Neural cell (in vitro differentiated cells): ENCODE results near the gene IWS1. TPM values are rescaled to one million over a fixed set of nuclear protein-coding genes. Genes with fewer than 3 reads are reported as not detected.
"Not testable (repeated sequence)": the region's sequence is repeated elsewhere in the genome, so short reads cannot be mapped to it uniquely, and the experiment has no call there.

ENCODE experiments used
- H2AFZ ChIP-seq: fragments of 200-600, 300-800 bp; sonication (generic), shearing (Covaris generic); 2 replicates; pipeline ENCODE4 v1.6.0; 2014; ENCODE audit warnings: low read depth, mild to moderate bottlenecking, antibody characterized with exemption, low read length, moderate library complexity
- H3F3A ChIP-seq: fragments of 200-600 bp; shearing (Covaris generic); 2 replicates; pipeline ENCODE4 v1.6.1; 2016; ENCODE audit warnings: mild to moderate bottlenecking, moderate library complexity, mixed read lengths, antibody characterized with exemption, low read length; ENCODE audit not compliant: insufficient read depth, poor library complexity, severe bottlenecking
- H3K27ac ChIP-seq: fragments of 200-600, 300-800 bp; sonication (generic), shearing (Covaris generic); 2 replicates; pipeline ENCODE4 v1.5.1; 2014; ENCODE audit warnings: mild to moderate bottlenecking, low read length, moderate library complexity
- H3K27me3 ChIP-seq: fragments of 300-800, 200-600 bp; sonication (generic), shearing (Covaris generic); 2 replicates; pipeline ENCODE4 v1.6.0; 2014; ENCODE audit warnings: mild to moderate bottlenecking, low read depth, low read length, moderate library complexity; ENCODE audit not compliant: insufficient read depth
- H3K36me3 ChIP-seq: fragments of 300-800, 200-600 bp; sonication (generic), shearing (Covaris generic); 2 replicates; pipeline ENCODE4 v1.5.1; 2014; ENCODE audit warnings: mild to moderate bottlenecking, antibody characterized with exemption, low read length, moderate library complexity; ENCODE audit not compliant: insufficient read depth
- H3K4me2 ChIP-seq: fragments of 300-800, 200-600 bp; sonication (generic), shearing (Covaris generic); 2 replicates; pipeline ENCODE4 v1.6.0; 2014; ENCODE audit warnings: mild to moderate bottlenecking, low read length
- H3K4me3 ChIP-seq: fragments of 300-800, 200-600 bp; sonication (generic), shearing (Covaris generic); 2 replicates; pipeline ENCODE4 v1.5.1; 2014; ENCODE audit warnings: mild to moderate bottlenecking, low read length, moderate library complexity
- H3K79me2 ChIP-seq: fragments of 200-600 bp; shearing (Covaris generic); replicated peaks from 2 replicates; pipeline ENCODE4 v1.6.0; 2014; ENCODE audit warnings: mild to moderate bottlenecking, low read length, moderate library complexity; ENCODE audit not compliant: insufficient read depth
- H3K9ac ChIP-seq: fragments of 300-800, 200-600 bp; sonication (generic), shearing (Covaris generic); 2 replicates; pipeline ENCODE4 v1.6.1; 2016; ENCODE audit warnings: mild to moderate bottlenecking, low read length, mixed read lengths
- H3K9me2 ChIP-seq: fragments of 200-600 bp; shearing (Covaris generic); 2 replicates; pipeline ENCODE4 v1.6.1; 2016; ENCODE audit warnings: mild to moderate bottlenecking, low read length, mixed read lengths; ENCODE audit not compliant: insufficient read depth
- H3K9me3 ChIP-seq: fragments of 200-600, 300-800 bp; sonication (generic), shearing (Covaris generic); 2 replicates; pipeline ENCODE4 v1.6.1; 2016; ENCODE audit warnings: mild to moderate bottlenecking, mixed run types, low read length, moderate library complexity, mixed read lengths
- H4K20me1 ChIP-seq: fragments of 200-600 bp; shearing (Covaris generic); 2 replicates; pipeline ENCODE4 v1.6.1; 2016; ENCODE audit warnings: mild to moderate bottlenecking, mixed run types; ENCODE audit not compliant: insufficient read depth
- CTCF ChIP-seq: fragments of 450-650 bp; IDR thresholded peaks from 2 replicates; pipeline ENCODE4 v1.5.1; 2014; ENCODE audit warnings: antibody characterized with exemption, mild to moderate bottlenecking, moderate library complexity; ENCODE audit not compliant: poor library complexity, severe bottlenecking
- EP300 ChIP-seq: fragments of 450-650 bp; conservative IDR thresholded peaks from 2 replicates; pipeline ENCODE4 v1.6.1; 2014; ENCODE audit warnings: antibody characterized with exemption, mild to moderate bottlenecking, moderate library complexity; ENCODE audit not compliant: poor library complexity, severe bottlenecking
- EZH2 ChIP-seq: fragments of 200-600, 300-800 bp; shearing (Covaris generic), sonication (generic); IDR thresholded peaks from 2 replicates; pipeline ENCODE4 v1.6.1; 2014; ENCODE audit warnings: antibody characterized with exemption, low read length, borderline replicate concordance, mild to moderate bottlenecking; ENCODE audit not compliant: insufficient read depth, poor library complexity, severe bottlenecking
- MXI1 ChIP-seq: fragments of 450-650 bp; conservative IDR thresholded peaks from 2 replicates; pipeline ENCODE4 v1.6.1; 2014; ENCODE audit warnings: antibody characterized with exemption, mild to moderate bottlenecking; ENCODE audit not compliant: poor library complexity, severe bottlenecking
- POLR2AphosphoS5 ChIP-seq: IDR thresholded peaks from 2 replicates; pipeline ENCODE4 v1.6.1; 2012
- RAD21 ChIP-seq: fragments of 450-650 bp; conservative IDR thresholded peaks from 2 replicates; pipeline ENCODE4 v1.6.1; 2014; ENCODE audit warnings: antibody characterized with exemption, mild to moderate bottlenecking, moderate library complexity
- REST ChIP-seq: IDR thresholded peaks from 2 replicates; pipeline ENCODE4 v1.6.1; 2012; ENCODE audit warnings: borderline replicate concordance
- SMC3 ChIP-seq: fragments of 450-650 bp; conservative IDR thresholded peaks from 2 replicates; pipeline ENCODE4 v1.6.1; 2014; ENCODE audit warnings: antibody characterized with exemption, mild to moderate bottlenecking, moderate library complexity; ENCODE audit not compliant: poor library complexity
- TAF1 ChIP-seq: IDR thresholded peaks from 2 replicates; pipeline ENCODE4 v1.6.1; 2012; ENCODE audit warnings: low read depth
- polyA plus RNA-seq: library from polyadenylated mRNA; depleted of rRNA; stranded (reverse); fragments of >200 nt; gene quantifications from 2 replicates; pipeline ENCODE4 v1.2.3, GENCODE V29; 2014

IWS1 gene
- polyA plus RNA-seq, 1 donor from 2014 or later: 49.3 TPM

GRCh38 chr2:127531221-127531648 is 4.9 kb upstream of the IWS1 start:
- H3F3A ChIP-seq: peaks cover 6% of the 10 kb centered on the region
- no peak overlapping the region for H3K4me3 ChIP-seq
- no peaks in the 10 kb centered on the region for H3K9me3 ChIP-seq
- no peaks in the 10 kb centered on the region for H3K36me3 ChIP-seq
- H3K4me2 ChIP-seq: no peak overlapping the region
- no peak overlapping the region for H3K9ac ChIP-seq
- TF ChIP-seq POLR2AphosphoS5: no peak
- TF ChIP-seq EZH2: no peak
- no peak for TF ChIP-seq SMC3
- TF ChIP-seq EP300: no peak
- TF ChIP-seq TAF1: no peak
- TF ChIP-seq MXI1: no peak
- no peak for TF ChIP-seq RAD21
- TF ChIP-seq REST: no peak
- no peaks in the 10 kb centered on the region for H4K20me1 ChIP-seq
- no peaks in the 10 kb centered on the region for H3K27me3 ChIP-seq
- H2AFZ ChIP-seq: no peak overlapping the region
- H3K79me2 ChIP-seq: no peaks in the 10 kb centered on the region
- no peak overlapping the region for H3K27ac ChIP-seq
- no peaks in the 10 kb centered on the region for H3K9me2 ChIP-seq

GRCh38 chr2:127530245-127531140 is 4.2 kb upstream of the IWS1 start:
- no peak for TF ChIP-seq POLR2AphosphoS5
- TF ChIP-seq CTCF: no peak
- TF ChIP-seq REST: no peak
- TF ChIP-seq RAD21: no peak
- TF ChIP-seq TAF1: no peak
- no peak for TF ChIP-seq SMC3
- no peak for TF ChIP-seq EP300
- TF ChIP-seq EZH2: no peak
- TF ChIP-seq MXI1: no peak
- no peak overlapping the region for H3K4me3 ChIP-seq
- H2AFZ ChIP-seq: no peak overlapping the region
- H3K9me2 ChIP-seq: no peaks in the 10 kb centered on the region
- no peaks in the 10 kb centered on the region for H3K36me3 ChIP-seq
- H3K9me3 ChIP-seq: no peaks in the 10 kb centered on the region
- H3K4me2 ChIP-seq: no peak overlapping the region
- no peaks in the 10 kb centered on the region for H4K20me1 ChIP-seq
- H3F3A ChIP-seq: peaks cover 6% of the 10 kb centered on the region
- H3K27me3 ChIP-seq: no peaks in the 10 kb centered on the region
- H3K9ac ChIP-seq: no peak overlapping the region
- no peak overlapping the region for H3K27ac ChIP-seq
- H3K79me2 ChIP-seq: peaks cover 7% of the 10 kb centered on the region

- H3K79me2 ChIP-seq: peaks cover 17% of the 10 kb centered on the region
- H3K36me3 ChIP-seq, H3F3A ChIP-seq, H4K20me1 ChIP-seq, H3K4me3 ChIP-seq, H3K9ac ChIP-seq, H3K4me2 ChIP-seq, H3K9me3 ChIP-seq, H3K27ac ChIP-seq, H3K9me2 ChIP-seq, H2AFZ ChIP-seq, H3K27me3 ChIP-seq: not testable (repeated sequence)
These were observed 3.1 kb upstream of the IWS1 start for GRCh38 chr2:127529416-127529815.
